ENCODE data around the gene URM1.

URM1 gene

GRCh38 chr9:128344931-128345605 is 26.1 kb upstream of the URM1 start:
- TF ChIP-seq MYC (IDR thresholded peaks at IDR 0.05; ENCODE audit: low read depth, low read length), result no peak
- no peak for TF ChIP-seq MAX (IDR thresholded peaks at IDR 0.05; ENCODE audit: low read depth, low read length)
- no peak for TF ChIP-seq CTCF (IDR thresholded peaks at IDR 0.05; ENCODE audit: low read depth, low read length)
- TF ChIP-seq POLR2A (IDR thresholded peaks at IDR 0.05; ENCODE audit: extremely low read depth, insufficient read length), result no peak
- no peak for DNase-seq (ENCODE audit: low read depth)
- H3K4me3 ChIP-seq (ENCODE audit: low read depth, low read length), result no peak overlapping the region

GRCh38 chr9:128349125-128349524 is 22.0 kb upstream of the URM1 start:
- no peak overlapping the region for H3K4me3 ChIP-seq (ENCODE audit: low read depth, low read length)
- no peak for TF ChIP-seq MAX (IDR thresholded peaks at IDR 0.05; ENCODE audit: low read depth, low read length)
- no peak for TF ChIP-seq MYC (IDR thresholded peaks at IDR 0.05; ENCODE audit: low read depth, low read length)
- no peak for TF ChIP-seq CTCF (IDR thresholded peaks at IDR 0.05; ENCODE audit: low read depth, low read length)
- no peak for TF ChIP-seq POLR2A (IDR thresholded peaks at IDR 0.05; ENCODE audit: extremely low read depth, insufficient read length)
- DNase-seq (ENCODE audit: low read depth), result no peak

- DNase-seq (ENCODE audit: low read depth), result no peak
- TF ChIP-seq MYC (IDR thresholded peaks at IDR 0.05; ENCODE audit: low read depth, low read length) (no peak), MAX (IDR thresholded peaks at IDR 0.05; ENCODE audit: low read depth, low read length) (no peak), CTCF (IDR thresholded peaks at IDR 0.05; ENCODE audit: low read depth, low read length) (no peak), POLR2A (IDR thresholded peaks at IDR 0.05; ENCODE audit: extremely low read depth, insufficient read length) (no peak)
- H3K4me3 ChIP-seq (ENCODE audit: low read depth, low read length), result no peak overlapping the region
Observed at GRCh38 chr9:128349772-128350171, 21.4 kb upstream of the URM1 start.

- H3K4me3 ChIP-seq (ENCODE audit: low read depth, low read length), result no peak overlapping the region
- no peak for DNase-seq (ENCODE audit: low read depth)
- TF ChIP-seq CTCF (IDR thresholded peaks at IDR 0.05; ENCODE audit: low read depth, low read length) (no peak), POLR2A (IDR thresholded peaks at IDR 0.05; ENCODE audit: extremely low read depth, insufficient read length) (no peak), MYC (IDR thresholded peaks at IDR 0.05; ENCODE audit: low read depth, low read length) (no peak), MAX (IDR thresholded peaks at IDR 0.05; ENCODE audit: low read depth, low read length) (no peak)
Observed at GRCh38 chr9:128355451-128355850, 15.7 kb upstream of the URM1 start.

GRCh38 chr9:128358090-128358489 is 13.1 kb upstream of the URM1 start:
- H3K4me3 ChIP-seq (ENCODE audit: low read depth, low read length), result no peak overlapping the region
- no peak for TF ChIP-seq POLR2A (IDR thresholded peaks at IDR 0.05; ENCODE audit: extremely low read depth, insufficient read length)
- TF ChIP-seq MYC (IDR thresholded peaks at IDR 0.05; ENCODE audit: low read depth, low read length), result no peak
- TF ChIP-seq MAX (IDR thresholded peaks at IDR 0.05; ENCODE audit: low read depth, low read length), result no peak
- TF ChIP-seq CTCF (IDR thresholded peaks at IDR 0.05; ENCODE audit: low read depth, low read length), result no peak
- no peak for DNase-seq (ENCODE audit: low read depth)
